Gastrocnemius medialis (tissue), 4 donors: ENCODE measurements around the gene GPRC5D. TPM values are rescaled to one million over a fixed set of nuclear protein-coding genes. Genes with fewer than 3 reads are reported as not detected.
A peak's percentile ranks its signal among the peaks of the same experiment; 100 is the strongest.

Experiments used
- ATAC-seq, 2 donors: fragments of 150-250 bp; one replicate each; pipeline ENCODE4 v1.9.1; 2016
- DNase-seq, 2 donors: peaks; one replicate each; pipeline ENCODE4 v3.0.0-alpha.2; 2019
- H3K27ac ChIP-seq, 4 donors: fragments of 200-600 bp; sonication (generic); 1 replicate in 1 of 4; 2 replicates in 3 of 4; pipeline ENCODE4 v1.5.1; 2016 to 2018; ENCODE audit warnings: mild to moderate bottlenecking in 2 of 4, moderate library complexity in 1 of 4
- H3K27me3 ChIP-seq, 3 donors: fragments of 200-600 bp; sonication (generic) in 2 of 3; 1 replicate in 1 of 3; 2 replicates in 2 of 3; pipeline versions ENCODE4 v1.5.1 to v1.6.0; 2016 to 2019; ENCODE audit warnings: mild to moderate bottlenecking in 1 of 3, moderate library complexity in 1 of 3
- H3K36me3 ChIP-seq, 2 donors: fragments of 200-600 bp; sonication (generic) in 1 of 2; one replicate each; pipeline ENCODE4 v1.5.1; 2017 to 2018
- H3K4me1 ChIP-seq, 2 donors: fragments of 200-600 bp; sonication (generic) in 1 of 2; one replicate each; pipeline ENCODE4 v1.5.1; 2016 to 2017; ENCODE audit warnings: mild to moderate bottlenecking in 2 of 2
- H3K4me3 ChIP-seq, 4 donors: fragments of 200-600 bp; sonication (generic) in 3 of 4; 1 replicate in 1 of 4; 2 replicates in 3 of 4; pipeline ENCODE4 v1.5.1; 2016 to 2019; ENCODE audit warnings: mild to moderate bottlenecking in 2 of 4
- H3K9me3 ChIP-seq, 3 donors: fragments of 200-600 bp; sonication (generic) in 2 of 3; 1 replicate in 1 of 3; 2 replicates in 2 of 3; pipeline ENCODE4 v1.5.1; 2016 to 2019
- CTCF ChIP-seq, 5 experiments: fragments of 450-650 bp in 3 of 5; fragments of 200-600 bp in 2 of 5; sonication (generic) in 2 of 5; IDR thresholded peaks in 4 of 5; conservative IDR thresholded peaks in 1 of 5; 1 replicate in 4 of 5; 2 replicates in 1 of 5; pipeline ENCODE4 v1.5.1; 2016 to 2019; ENCODE audit warnings: antibody characterized with exemption in 5 of 5, mild to moderate bottlenecking in 3 of 5, moderate library complexity in 3 of 5
- POLR2A ChIP-seq, 2 donors: fragments of 450-650 bp; IDR thresholded peaks; one replicate each; pipeline ENCODE4 v1.6.1; 2017; ENCODE audit warnings: antibody characterized with exemption in 2 of 2, mild to moderate bottlenecking in 2 of 2, moderate library complexity in 2 of 2
- in situ Hi-C, 4 donors: fragments of 200-750 bp; cut with MboI; loops; one replicate each; pipeline versions ENCODE4 v1.15.0 to v1.8.0; 2017; ENCODE audit warnings: low sequenced_read_pairs in 4 of 4
- intact Hi-C: fragments of 100-400 bp; cut with DNase I; formaldehyde crosslinking; loops from one replicate; pipeline ENCODE4 v1.15.1; 2023; ENCODE audit warnings: low total_unique reads
- total RNA-seq, 4 donors: library from RNA; depleted of rRNA; stranded (reverse); fragments of >200 nt; gene quantifications; one replicate each; pipeline versions ENCODE4 v1.1.0 to v1.2.3, GENCODE V29; 2016

The GPRC5D gene
- not detected for total RNA-seq

GRCh38 chr12:12952036-12952435 lies at the start of gene GPRC5D:
GPRC5D (minus strand) TSS chr12:12952170; CDS start chr12:12950384, 1,786 bp downstream.
- Histone ChIP-seq H3K9me3 (no peaks in the 10 kb centered on the region), H3K4me3 (no peak within 1 kb of the TSS), H3K27ac (no peak within 1 kb of the TSS), H3K36me3 (no peaks in the 10 kb centered on the region), H3K4me1 (no peaks in the 10 kb centered on the region), H3K27me3 (no peaks in the 10 kb centered on the region)
- intact Hi-C loops = no loop called here
- TF ChIP-seq CTCF (IDR thresholded peaks at IDR 0.05 in 4 of 5, conservative IDR thresholded peaks at IDR 0.05 in 1 of 5) = no peak
- no peak for TF ChIP-seq POLR2A (IDR thresholded peaks at IDR 0.05)
- DNase-seq (no peak), ATAC-seq (no peak)
- in situ Hi-C loops = no loop called here

- H3K36me3 ChIP-seq = no peaks in the 10 kb centered on the region
- no peaks in the 10 kb centered on the region for H3K9me3 ChIP-seq
- peaks cover 14 to 18% of the 10 kb centered on the region in 2 donors for H3K4me1 ChIP-seq
- TF ChIP-seq POLR2A (IDR thresholded peaks at IDR 0.05) = no peak
- no peak for TF ChIP-seq CTCF (IDR thresholded peaks at IDR 0.05 in 4 of 5, conservative IDR thresholded peaks at IDR 0.05 in 1 of 5)
- in situ Hi-C loops (no loop called here), intact Hi-C loops (loop anchor here (2.0 to 5.0 kb wide), 2 partner anchors 189 to 275 kb away; partner anchors contain the start of gene DDX47)
- ATAC-seq = no peak
- no peak for DNase-seq
- H3K27me3 ChIP-seq = no peaks in the 10 kb centered on the region
- H3K4me3 ChIP-seq = peak overlapping the region; percentile 61 to 89 (median 74)
- H3K27ac ChIP-seq = peak overlapping the region; percentile 80 to 91 (median 82)
Measured at GRCh38 chr12:13001775-13002040, 49.7 kb upstream of the GPRC5D start.

- DNase-seq (peak in 1 of 2 donors; percentile 20), ATAC-seq (peak; percentile 16 to 35)
- intact Hi-C loops (loop anchor here (1.0 to 5.0 kb wide), 3 partner anchors 43 to 274 kb away; partner anchors contain the start of genes DDX47 and FAM234B), in situ Hi-C loops (no loop called here)
- TF ChIP-seq POLR2A (IDR thresholded peaks at IDR 0.05) (no peak), CTCF (IDR thresholded peaks at IDR 0.05 in 4 of 5, conservative IDR thresholded peaks at IDR 0.05 in 1 of 5) (peak in 3 of 5 experiments; percentile 14 to 45 (median 44))
- no peaks in the 10 kb centered on the region for H3K36me3 ChIP-seq
- no peaks in the 10 kb centered on the region for H3K9me3 ChIP-seq
- peak overlapping the region; percentile 80 to 91 (median 82) for H3K27ac ChIP-seq
- H3K4me3 ChIP-seq = peak overlapping the region; percentile 61 to 89 (median 74)
- peaks cover 15 to 18% of the 10 kb centered on the region in 2 donors for H3K4me1 ChIP-seq
- no peaks in the 10 kb centered on the region for H3K27me3 ChIP-seq
Measured at GRCh38 chr12:13000925-13001774, 49.2 kb upstream of the GPRC5D start.

- Histone ChIP-seq H3K36me3 (no peaks in the 10 kb centered on the region), H3K27ac (peak overlapping the region; percentile 80 to 91 (median 82)), H3K27me3 (no peaks in the 10 kb centered on the region), H3K9me3 (no peaks in the 10 kb centered on the region), H3K4me1 (peaks cover 15 to 18% of the 10 kb centered on the region in 2 donors), H3K4me3 (peak overlapping the region; percentile 61 to 89 (median 74))
- intact Hi-C loops (loop anchor here (1.0 to 5.0 kb wide), 3 partner anchors 44 to 274 kb away; partner anchors contain the start of genes DDX47 and FAM234B), in situ Hi-C loops (no loop called here)
- DNase-seq (no peak), ATAC-seq (peak; percentile 57)
- TF ChIP-seq CTCF (IDR thresholded peaks at IDR 0.05 in 4 of 5, conservative IDR thresholded peaks at IDR 0.05 in 1 of 5) (no peak), POLR2A (IDR thresholded peaks at IDR 0.05) (peak in 1 of 2 donors; percentile 6)
Measured at GRCh38 chr12:13000616-13000924, 48.6 kb upstream of the GPRC5D start.
